Natural killer cell (primary cell): ENCODE data around the gene ROR1. TPM values are rescaled to one million over a fixed set of nuclear protein-coding genes. Genes with fewer than 3 reads are reported as not detected.

Experiments used
- ATAC-seq, 3 donors: fragments of 150-1000 bp in 2 of 3; fragments of 200-7000 bp in 1 of 3; cut with Tn5 transposase; 1 replicate in 1 of 3; 2 replicates in 2 of 3; pipeline ENCODE4 v1.10.0; 2021; ENCODE audit warnings: mild to moderate bottlenecking in 2 of 3, moderate library complexity in 2 of 3
- DNase-seq, 2 donors: peaks; one replicate each; pipeline versions ENCODE4 v3.0.0 to v3.0.0-alpha.2; 2013 to 2021; ENCODE audit warnings: mixed read lengths in 1 of 2
- H3K27ac ChIP-seq: one replicate; pipeline ENCODE4 v1.5.1; 2013; ENCODE audit warnings: mild to moderate bottlenecking, low read length
- H3K27me3 ChIP-seq: one replicate; pipeline ENCODE4 v1.6.1; 2013; ENCODE audit warnings: low read length; ENCODE audit not compliant: control insufficient read depth, insufficient read depth
- H3K36me3 ChIP-seq: one replicate; pipeline ENCODE4 v1.6.1; 2013; ENCODE audit warnings: low read length; ENCODE audit not compliant: control insufficient read depth, insufficient read depth
- H3K4me1 ChIP-seq: one replicate; pipeline ENCODE4 v1.6.1; 2013; ENCODE audit warnings: low read length; ENCODE audit not compliant: control insufficient read depth, insufficient read depth
- H3K4me3 ChIP-seq: one replicate; pipeline ENCODE4 v1.5.1; 2013; ENCODE audit warnings: low read length
- H3K9me3 ChIP-seq: one replicate; pipeline ENCODE4 v1.6.1; 2013; ENCODE audit warnings: low read length; ENCODE audit not compliant: control insufficient read depth, insufficient read depth
- H3K27ac Mint-ChIP-seq, 2 donors: one replicate each; pipeline ENCODE4 v1.8.0; 2022; ENCODE audit warnings: mild to moderate bottlenecking in 2 of 2, mixed read lengths in 2 of 2, moderate library complexity in 1 of 2
- H3K27me3 Mint-ChIP-seq, 2 donors: one replicate each; pipeline ENCODE4 v1.8.0; 2022; ENCODE audit warnings: low read depth in 2 of 2, mixed read lengths in 2 of 2
- H3K36me3 Mint-ChIP-seq: one replicate; pipeline ENCODE4 v1.8.0; 2022; ENCODE audit warnings: mixed read lengths
- H3K4me1 Mint-ChIP-seq, 2 donors: one replicate each; pipeline ENCODE4 v1.8.0; 2022; ENCODE audit warnings: mixed read lengths in 2 of 2
- H3K4me3 Mint-ChIP-seq: one replicate; pipeline ENCODE4 v1.8.0; 2022; ENCODE audit warnings: mild to moderate bottlenecking, moderate library complexity, mixed read lengths
- H3K9me3 Mint-ChIP-seq, 2 donors: one replicate each; pipeline ENCODE4 v1.8.0; 2022; ENCODE audit warnings: mixed read lengths in 2 of 2
- WGBS: methylation state at CpG from one replicate; pipeline ENCODE4 v1.1.7; 2013; ENCODE audit warnings: missing lambda C conversion rate; ENCODE audit not compliant: insufficient coverage; 5-methylcytosine and 5-hydroxymethylcytosine counted together
- intact Hi-C: fragments of 100-400 bp; cut with micrococcal nuclease; formaldehyde crosslinking; loops from one replicate; pipeline ENCODE4 v1.14.2; 2022
- total RNA-seq, 4 donors: library from RNA; stranded (reverse); fragments of 120-200 nt in 1 of 4; gene quantifications; one replicate each; pipeline versions ENCODE4 v1.2.3 to v1.2.4, GENCODE V29; 2013 to 2022
- TF ChIP-seq, protein P1 (sequence below): fragments of 200-600 bp; IDR thresholded peaks from one replicate; pipeline ENCODE4 v1.8.0; 2022; ENCODE audit warnings: antibody characterized with exemption

The ROR1 gene
- total RNA-seq, 3 donors from 2014 or later (not counting 1 experiment from before 2014, with no cell fraction given) = 0.05 to 0.35 (median 0.27) TPM

GRCh38 chr1:64036549-64036948, 262.7 kb downstream of the ROR1 start:
- Histone ChIP-seq H3K36me3 (no peaks in the 10 kb centered on the region), H3K4me1 (no peaks in the 10 kb centered on the region), H3K27ac (no peak overlapping the region), H3K27me3 (no peaks in the 10 kb centered on the region), H3K9me3 (no peaks in the 10 kb centered on the region), H3K4me3 (no peak overlapping the region)
- WGBS = 79% methylated on average over 2 of the region's 2 CpGs
- TF ChIP-seq, protein P1, sequence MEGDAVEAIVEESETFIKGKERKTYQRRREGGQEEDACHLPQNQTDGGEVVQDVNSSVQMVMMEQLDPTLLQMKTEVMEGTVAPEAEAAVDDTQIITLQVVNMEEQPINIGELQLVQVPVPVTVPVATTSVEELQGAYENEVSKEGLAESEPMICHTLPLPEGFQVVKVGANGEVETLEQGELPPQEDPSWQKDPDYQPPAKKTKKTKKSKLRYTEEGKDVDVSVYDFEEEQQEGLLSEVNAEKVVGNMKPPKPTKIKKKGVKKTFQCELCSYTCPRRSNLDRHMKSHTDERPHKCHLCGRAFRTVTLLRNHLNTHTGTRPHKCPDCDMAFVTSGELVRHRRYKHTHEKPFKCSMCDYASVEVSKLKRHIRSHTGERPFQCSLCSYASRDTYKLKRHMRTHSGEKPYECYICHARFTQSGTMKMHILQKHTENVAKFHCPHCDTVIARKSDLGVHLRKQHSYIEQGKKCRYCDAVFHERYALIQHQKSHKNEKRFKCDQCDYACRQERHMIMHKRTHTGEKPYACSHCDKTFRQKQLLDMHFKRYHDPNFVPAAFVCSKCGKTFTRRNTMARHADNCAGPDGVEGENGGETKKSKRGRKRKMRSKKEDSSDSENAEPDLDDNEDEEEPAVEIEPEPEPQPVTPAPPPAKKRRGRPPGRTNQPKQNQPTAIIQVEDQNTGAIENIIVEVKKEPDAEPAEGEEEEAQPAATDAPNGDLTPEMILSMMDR = no peak
- no peaks in the 10 kb centered on the region for H3K36me3 Mint-ChIP-seq
- no peak overlapping the region for H3K27ac Mint-ChIP-seq
- intact Hi-C loops = no loop called here
- no peaks in the 10 kb centered on the region for H3K4me1 Mint-ChIP-seq
- ATAC-seq (no peak), DNase-seq (no peak)
- no peaks in the 10 kb centered on the region for H3K9me3 Mint-ChIP-seq
- H3K4me3 Mint-ChIP-seq = no peak overlapping the region
- H3K27me3 Mint-ChIP-seq = peaks cover 0 to 9% of the 10 kb centered on the region in 2 donors

GRCh38 chr1:64038119-64038518, 264.3 kb downstream of the ROR1 start:
- no peaks in the 10 kb centered on the region for H3K36me3 Mint-ChIP-seq
- no peak overlapping the region for H3K27ac ChIP-seq
- no peak for ATAC-seq
- no peaks in the 10 kb centered on the region for H3K4me1 ChIP-seq
- intact Hi-C loops = no loop called here
- H3K27ac Mint-ChIP-seq = no peak overlapping the region
- H3K4me1 Mint-ChIP-seq = no peaks in the 10 kb centered on the region
- no peaks in the 10 kb centered on the region for H3K9me3 ChIP-seq
- TF ChIP-seq, protein P1 = no peak
- H3K27me3 ChIP-seq = no peaks in the 10 kb centered on the region
- H3K4me3 ChIP-seq = no peak overlapping the region
- 85% methylated on average over 3 of the region's 4 CpGs for WGBS
- no peak for DNase-seq
- H3K36me3 ChIP-seq = no peaks in the 10 kb centered on the region
- H3K9me3 Mint-ChIP-seq = no peaks in the 10 kb centered on the region
- no peak overlapping the region for H3K4me3 Mint-ChIP-seq
- H3K27me3 Mint-ChIP-seq = peaks cover 0 to 9% of the 10 kb centered on the region in 2 donors

DNA sequence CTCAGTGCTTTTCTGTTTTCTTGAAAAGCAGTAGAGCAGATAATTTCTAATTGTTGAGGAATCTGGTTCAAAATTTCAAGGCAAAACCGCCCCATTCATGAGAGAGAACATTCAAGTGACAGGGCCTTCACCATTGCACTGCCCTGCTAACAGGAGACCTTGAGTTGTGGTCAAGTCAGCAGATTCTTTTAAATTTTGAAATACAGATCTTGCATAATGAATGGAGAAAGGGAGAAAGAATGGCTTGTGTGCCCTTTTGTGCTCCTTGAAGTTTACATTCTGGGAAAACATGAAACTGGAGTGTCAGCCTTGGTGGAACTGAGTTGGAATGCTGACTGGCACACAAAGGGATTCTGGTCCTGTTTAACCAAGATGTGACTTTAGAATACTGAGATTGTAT, 265.1 kb downstream of the ROR1 start:
- Mint-ChIP-seq H3K9me3 (no peaks in the 10 kb centered on the region), H3K27me3 (peaks cover 0 to 9% of the 10 kb centered on the region in 2 donors), H3K36me3 (no peaks in the 10 kb centered on the region), H3K4me1 (no peaks in the 10 kb centered on the region), H3K27ac (no peak overlapping the region), H3K4me3 (no peak overlapping the region)
- no peaks in the 10 kb centered on the region for H3K4me1 ChIP-seq
- TF ChIP-seq, protein P1 = no peak
- H3K27me3 ChIP-seq = no peaks in the 10 kb centered on the region
- no peaks in the 10 kb centered on the region for H3K9me3 ChIP-seq
- intact Hi-C loops = no loop called here
- H3K27ac ChIP-seq = no peak overlapping the region
- ATAC-seq (no peak), DNase-seq (no peak)
- no peaks in the 10 kb centered on the region for H3K36me3 ChIP-seq
- H3K4me3 ChIP-seq = no peak overlapping the region
- 91% methylated on average over 1 of the region's 1 CpG for WGBS

GRCh38 chr1:64039390-64039926, 265.6 kb downstream of the ROR1 start:
- ATAC-seq (no peak), DNase-seq (no peak)
- no peaks in the 10 kb centered on the region for H3K36me3 Mint-ChIP-seq
- H3K27me3 Mint-ChIP-seq = peaks cover 0 to 9% of the 10 kb centered on the region in 2 donors
- no peaks in the 10 kb centered on the region for H3K4me1 Mint-ChIP-seq
- no peaks in the 10 kb centered on the region for H3K9me3 Mint-ChIP-seq
- 46% methylated on average over 3 of the region's 3 CpGs for WGBS
- no peak overlapping the region for H3K27ac Mint-ChIP-seq
- no peak overlapping the region for H3K4me3 ChIP-seq
- H3K27ac ChIP-seq = no peak overlapping the region
- no peaks in the 10 kb centered on the region for H3K4me1 ChIP-seq
- H3K36me3 ChIP-seq = no peaks in the 10 kb centered on the region
- intact Hi-C loops = no loop called here
- no peaks in the 10 kb centered on the region for H3K9me3 ChIP-seq
- no peak overlapping the region for H3K4me3 Mint-ChIP-seq
- TF ChIP-seq, protein P1 = no peak
- H3K27me3 ChIP-seq = no peaks in the 10 kb centered on the region
